ENCODE data around the gene PADI3.

DNA sequence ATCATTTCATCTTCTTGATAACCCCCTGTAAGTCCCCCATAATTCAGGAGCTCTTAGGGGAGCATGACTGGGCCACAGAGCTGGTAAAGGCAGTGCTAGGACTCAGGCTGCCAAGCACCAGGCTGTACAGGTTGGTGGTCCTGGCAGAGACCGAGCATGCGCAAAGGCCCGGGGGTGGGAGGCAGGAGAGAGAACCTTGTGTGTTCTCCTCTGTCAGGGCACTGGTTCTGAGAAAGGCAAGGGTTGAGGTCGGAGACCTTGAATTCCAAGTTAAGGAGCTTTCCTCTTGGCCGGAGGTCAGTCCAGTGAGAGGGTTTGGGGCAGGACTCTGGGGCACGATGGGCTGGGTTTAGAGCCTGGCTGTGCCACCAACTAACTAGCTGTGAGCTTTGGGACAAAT lies 23.2 kb downstream of the PADI3 start:
- no peak for TF ChIP-seq POLR2A (IDR thresholded peaks at IDR 0.05)
- TF ChIP-seq, protein P1, sequence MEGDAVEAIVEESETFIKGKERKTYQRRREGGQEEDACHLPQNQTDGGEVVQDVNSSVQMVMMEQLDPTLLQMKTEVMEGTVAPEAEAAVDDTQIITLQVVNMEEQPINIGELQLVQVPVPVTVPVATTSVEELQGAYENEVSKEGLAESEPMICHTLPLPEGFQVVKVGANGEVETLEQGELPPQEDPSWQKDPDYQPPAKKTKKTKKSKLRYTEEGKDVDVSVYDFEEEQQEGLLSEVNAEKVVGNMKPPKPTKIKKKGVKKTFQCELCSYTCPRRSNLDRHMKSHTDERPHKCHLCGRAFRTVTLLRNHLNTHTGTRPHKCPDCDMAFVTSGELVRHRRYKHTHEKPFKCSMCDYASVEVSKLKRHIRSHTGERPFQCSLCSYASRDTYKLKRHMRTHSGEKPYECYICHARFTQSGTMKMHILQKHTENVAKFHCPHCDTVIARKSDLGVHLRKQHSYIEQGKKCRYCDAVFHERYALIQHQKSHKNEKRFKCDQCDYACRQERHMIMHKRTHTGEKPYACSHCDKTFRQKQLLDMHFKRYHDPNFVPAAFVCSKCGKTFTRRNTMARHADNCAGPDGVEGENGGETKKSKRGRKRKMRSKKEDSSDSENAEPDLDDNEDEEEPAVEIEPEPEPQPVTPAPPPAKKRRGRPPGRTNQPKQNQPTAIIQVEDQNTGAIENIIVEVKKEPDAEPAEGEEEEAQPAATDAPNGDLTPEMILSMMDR (IDR thresholded peaks at IDR 0.05): no peak
